IPS DF 6.9 (cell line): ENCODE data around the gene UBQLN4.

ENCODE experiments used
- DNase-seq: peaks from one replicate; pipeline ENCODE4 v3.0.0-alpha.2; 2013; ENCODE audit warnings: low read depth, low spot score
- H3K27ac ChIP-seq: one replicate; pipeline ENCODE4 v1.5.1; 2013; ENCODE audit warnings: low read length, control low read depth
- H3K27me3 ChIP-seq: 2 replicates; pipeline ENCODE4 v1.6.1; 2013; ENCODE audit warnings: mild to moderate bottlenecking, low read length; ENCODE audit not compliant: control insufficient read depth, insufficient read depth
- H3K36me3 ChIP-seq: 2 replicates; pipeline ENCODE4 v1.6.1; 2013; ENCODE audit warnings: low read length; ENCODE audit not compliant: control insufficient read depth, insufficient read depth
- H3K4me1 ChIP-seq: 2 replicates; pipeline ENCODE4 v1.6.1; 2013; ENCODE audit warnings: low read length; ENCODE audit not compliant: control insufficient read depth, insufficient read depth
- H3K4me3 ChIP-seq: 2 replicates; pipeline ENCODE4 v1.5.1; 2013; ENCODE audit warnings: mild to moderate bottlenecking, low read length
- H3K9me3 ChIP-seq: 2 replicates; pipeline ENCODE4 v1.6.1; 2013; ENCODE audit warnings: low read length, inconsistent platforms; ENCODE audit not compliant: control insufficient read depth, insufficient read depth
- WGBS: extraction: QIAGEN DNeasy Blood & Tissue Kit; methylation state at CpG from one replicate; pipeline ENCODE4 v1.1.7; 2013; ENCODE audit warnings: mixed read lengths, missing lambda C conversion rate; ENCODE audit not compliant: insufficient read length, insufficient coverage; 5-methylcytosine and 5-hydroxymethylcytosine counted together

UBQLN4 gene

DNA sequence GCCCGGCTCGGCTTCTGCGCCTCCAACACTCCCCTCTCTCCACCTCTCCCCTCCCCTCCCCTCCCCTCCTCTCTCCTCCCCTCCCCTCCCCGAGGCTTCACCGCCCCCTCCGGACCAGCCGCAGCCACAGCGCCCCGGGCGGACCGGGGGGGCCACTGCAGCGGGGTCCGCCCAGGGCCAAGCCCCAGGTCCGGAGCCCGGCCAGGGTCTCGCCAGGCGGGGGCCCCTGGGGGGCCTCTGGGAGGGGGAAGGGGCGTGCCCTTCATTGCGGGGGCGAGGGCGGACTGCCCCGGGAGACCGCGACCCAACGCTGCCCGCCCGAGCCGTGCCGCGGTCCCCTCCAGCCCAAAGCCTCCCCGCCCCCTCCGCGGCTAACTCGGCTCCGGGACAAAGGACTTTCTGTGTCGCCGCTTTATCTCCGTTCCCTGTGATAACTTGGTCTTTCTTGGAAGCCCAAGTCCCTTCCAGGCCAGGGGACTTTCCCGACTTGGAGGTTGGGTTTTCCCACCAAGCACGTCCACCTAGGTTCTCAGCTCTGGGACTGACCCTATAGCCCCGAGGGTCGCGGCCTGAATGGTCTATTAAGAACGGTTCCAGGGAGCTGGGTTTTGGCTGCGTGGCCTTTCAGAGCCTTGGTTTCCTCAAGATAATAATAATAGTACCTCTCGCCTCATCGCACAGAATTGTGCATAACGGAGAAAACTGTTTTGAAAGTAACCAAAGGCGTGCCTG is at the start of gene UBQLN4:
Gene UBQLN4, minus strand, starts transcription at position 31 of the 732 bp plus-strand sequence. CDS start 97 bp downstream, outside the sequence.
- DNase-seq: peak; percentile 50
- WGBS: no CpG with 5 or more reads among the region's 49 CpGs
- Histone ChIP-seq H3K4me3 (peak within 1 kb of the TSS; percentile 79; the same call in 1 of the 2 replicates), H3K36me3 (peaks cover 2% of the 10 kb centered on the region), H3K4me1 (peaks cover 3% of the 10 kb centered on the region; the same call in 1 of the 2 replicates), H3K27me3 (no peaks in the 10 kb centered on the region), H3K9me3 (no peaks in the 10 kb centered on the region), H3K27ac (no peak within 1 kb of the TSS)

DNA sequence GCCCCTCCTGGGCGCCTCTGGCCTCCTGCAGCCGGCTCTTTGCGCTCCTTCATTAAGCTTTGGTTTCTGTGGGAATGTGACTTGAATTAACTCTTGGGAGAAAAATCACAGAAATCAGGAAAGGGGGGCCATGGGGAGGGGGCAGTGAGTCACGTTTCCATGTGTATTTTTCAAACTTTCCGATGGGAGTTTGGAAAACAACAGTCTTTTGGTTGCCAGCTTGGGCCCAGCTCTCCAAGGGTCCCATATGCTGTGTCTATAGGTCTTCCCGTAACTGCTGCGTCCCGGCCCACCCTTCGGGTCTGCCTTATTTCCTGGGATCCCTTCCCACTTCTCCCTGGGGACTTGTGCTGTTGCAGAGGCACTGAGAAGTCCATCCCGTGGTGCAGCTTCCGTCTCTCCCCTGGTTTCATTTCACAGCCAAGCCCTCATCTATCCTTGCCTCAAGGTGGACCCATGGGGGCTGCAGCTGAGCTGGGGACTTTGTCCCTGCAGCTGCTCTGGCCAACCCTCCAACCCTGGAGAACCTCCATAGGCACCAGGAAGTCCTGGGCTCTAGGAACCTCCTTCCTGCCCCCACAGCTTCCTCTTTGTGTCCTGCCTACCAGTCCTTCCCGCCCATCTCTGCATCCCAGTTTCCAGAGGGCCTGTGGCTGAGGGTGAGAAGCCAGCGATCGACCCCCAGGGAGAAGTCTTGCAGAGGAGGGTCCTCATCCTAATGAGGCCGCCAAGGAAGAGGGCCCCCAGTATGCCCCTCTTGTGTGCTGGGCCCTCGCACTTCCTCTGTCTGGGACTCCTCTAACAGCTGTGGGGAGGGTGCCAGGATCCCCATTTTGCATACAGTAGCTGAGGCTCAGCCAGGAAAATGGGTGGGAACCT is 49.3 kb upstream of the UBQLN4 start:
- Histone ChIP-seq H3K9me3 (no peaks in the 10 kb centered on the region), H3K27ac (no peak overlapping the region), H3K27me3 (no peaks in the 10 kb centered on the region), H3K4me3 (no peak overlapping the region), H3K4me1 (peaks cover 21% of the 10 kb centered on the region), H3K36me3 (no peaks in the 10 kb centered on the region)
- WGBS: no CpG with 5 or more reads among the region's 16 CpGs
- no peak for DNase-seq

DNA sequence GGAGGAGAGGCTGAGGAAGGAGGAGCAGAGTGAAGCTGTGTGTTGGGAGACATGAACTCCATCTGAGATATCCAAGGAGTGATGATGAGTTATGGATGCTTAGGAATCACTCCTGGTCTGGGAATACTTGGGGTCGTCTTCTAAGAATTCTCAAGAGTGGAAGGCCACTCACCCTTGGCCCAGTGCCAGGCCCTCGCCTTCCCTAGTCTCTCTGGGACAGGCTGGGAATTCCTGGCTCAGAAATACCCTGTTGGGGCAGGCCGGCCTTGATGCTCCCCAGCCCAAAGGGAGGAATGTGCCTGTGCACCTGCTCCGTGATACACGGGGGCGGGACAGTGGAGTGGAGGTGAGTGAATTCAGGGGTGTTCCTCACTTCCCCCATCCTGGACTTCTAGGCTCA is 48.3 kb upstream of the UBQLN4 start:
- WGBS: no CpG with 5 or more reads among the region's 6 CpGs
- Histone ChIP-seq H3K9me3 (no peaks in the 10 kb centered on the region), H3K27ac (no peak overlapping the region), H3K4me1 (peaks cover 19% of the 10 kb centered on the region), H3K36me3 (no peaks in the 10 kb centered on the region; the same call in 1 of the 2 replicates), H3K27me3 (no peaks in the 10 kb centered on the region), H3K4me3 (no peak overlapping the region)
- DNase-seq: no peak

DNA sequence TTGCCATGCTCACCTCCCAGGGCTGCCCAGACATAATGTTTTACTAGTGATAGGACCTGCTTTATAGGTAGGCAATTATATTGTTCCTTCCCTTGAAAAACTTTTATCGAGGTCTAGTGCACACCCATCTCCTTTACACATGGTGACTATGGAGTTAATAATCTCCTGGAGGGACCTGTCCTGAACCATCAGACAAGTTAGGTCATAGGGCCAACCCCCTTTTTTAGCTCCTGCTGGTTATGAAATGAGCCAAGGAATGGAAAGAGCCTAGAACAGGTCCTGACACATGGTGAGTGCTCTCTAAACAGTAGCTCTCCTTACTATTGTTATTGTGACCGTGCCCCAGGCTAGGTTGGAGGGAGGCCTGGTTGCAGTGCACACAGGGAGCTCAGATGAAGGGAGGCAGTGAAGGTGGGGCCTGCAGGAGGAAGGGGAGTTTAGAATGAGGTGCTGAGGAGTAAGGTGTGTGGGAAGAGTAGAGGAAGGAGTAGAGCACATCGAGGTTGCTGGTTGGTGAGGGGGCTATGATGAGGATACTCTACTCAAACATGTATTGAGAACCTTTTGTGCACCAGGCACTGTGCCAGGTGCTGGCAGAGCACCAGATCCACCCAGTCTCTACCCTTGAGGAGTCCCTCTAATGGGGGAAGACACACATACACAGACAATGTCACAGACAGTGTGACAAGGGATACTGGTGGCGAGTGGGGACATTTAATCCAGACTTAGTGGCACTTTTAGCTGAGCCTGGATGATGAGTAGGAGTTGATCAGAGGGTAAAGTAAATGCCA is 46.8 kb upstream of the UBQLN4 start:
- no peaks in the 10 kb centered on the region for H3K9me3 ChIP-seq
- no peak for DNase-seq
- H3K27me3 ChIP-seq: no peaks in the 10 kb centered on the region
- no peak overlapping the region for H3K4me3 ChIP-seq
- H3K27ac ChIP-seq: no peak overlapping the region
- H3K36me3 ChIP-seq: no peaks in the 10 kb centered on the region; the same call in 1 of the 2 replicates
- WGBS: no CpG with 5 or more reads among the region's 4 CpGs
- H3K4me1 ChIP-seq: peaks cover 18% of the 10 kb centered on the region

DNA sequence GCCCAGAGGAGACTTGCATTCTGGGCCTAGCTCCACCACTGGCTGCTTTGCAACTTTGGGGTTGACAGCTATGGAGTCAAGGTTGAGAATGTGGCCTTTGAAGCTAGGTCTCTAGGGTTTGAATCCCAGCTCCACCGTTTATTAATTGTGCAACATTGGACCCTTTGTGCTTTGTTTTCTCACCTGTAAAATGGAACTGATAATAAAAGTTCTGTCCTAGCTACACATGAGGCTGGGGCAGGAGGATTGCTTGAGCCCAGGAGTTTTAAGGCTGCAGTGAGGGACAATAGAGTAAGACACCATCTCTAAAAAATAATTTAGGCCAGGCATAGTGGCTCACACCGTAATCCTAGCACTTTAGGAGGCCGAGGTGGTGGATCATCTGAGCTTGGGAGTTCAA is 45.7 kb upstream of the UBQLN4 start:
- Histone ChIP-seq H3K36me3 (no peaks in the 10 kb centered on the region; the same call in 1 of the 2 replicates), H3K9me3 (no peaks in the 10 kb centered on the region), H3K4me3 (no peak overlapping the region), H3K4me1 (peaks cover 10% of the 10 kb centered on the region), H3K27ac (no peak overlapping the region), H3K27me3 (no peaks in the 10 kb centered on the region)
- no peak for DNase-seq
- no CpG with 5 or more reads among the region's 3 CpGs for WGBS

DNA sequence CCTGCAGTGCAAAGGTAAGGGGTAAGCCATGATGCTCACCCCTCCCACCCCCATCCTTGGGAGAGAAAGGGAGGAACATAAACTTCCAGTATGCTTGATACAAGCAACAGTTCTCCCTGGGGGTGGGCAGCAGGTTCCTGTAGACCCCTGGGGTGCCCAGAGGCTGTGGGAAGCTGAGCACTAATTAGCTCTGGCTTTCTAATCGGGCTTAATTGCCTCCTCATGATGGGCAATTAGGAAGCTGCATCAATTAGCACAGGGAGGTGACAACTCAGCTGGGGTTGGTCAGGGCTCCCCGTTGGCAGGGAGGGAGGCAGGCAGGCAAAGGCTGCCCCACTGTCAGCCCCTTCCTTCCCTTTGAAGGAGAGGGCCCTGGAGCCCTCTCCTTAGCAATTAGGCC is 45.2 kb upstream of the UBQLN4 start:
- WGBS: no CpG with 5 or more reads among the region's 2 CpGs
- H3K27ac ChIP-seq: no peak overlapping the region
- no peaks in the 10 kb centered on the region for H3K27me3 ChIP-seq
- no peak overlapping the region for H3K4me3 ChIP-seq
- no peak for DNase-seq
- no peaks in the 10 kb centered on the region for H3K9me3 ChIP-seq
- peaks cover 5% of the 10 kb centered on the region for H3K4me1 ChIP-seq
- no peaks in the 10 kb centered on the region; the same call in 1 of the 2 replicates for H3K36me3 ChIP-seq

DNA sequence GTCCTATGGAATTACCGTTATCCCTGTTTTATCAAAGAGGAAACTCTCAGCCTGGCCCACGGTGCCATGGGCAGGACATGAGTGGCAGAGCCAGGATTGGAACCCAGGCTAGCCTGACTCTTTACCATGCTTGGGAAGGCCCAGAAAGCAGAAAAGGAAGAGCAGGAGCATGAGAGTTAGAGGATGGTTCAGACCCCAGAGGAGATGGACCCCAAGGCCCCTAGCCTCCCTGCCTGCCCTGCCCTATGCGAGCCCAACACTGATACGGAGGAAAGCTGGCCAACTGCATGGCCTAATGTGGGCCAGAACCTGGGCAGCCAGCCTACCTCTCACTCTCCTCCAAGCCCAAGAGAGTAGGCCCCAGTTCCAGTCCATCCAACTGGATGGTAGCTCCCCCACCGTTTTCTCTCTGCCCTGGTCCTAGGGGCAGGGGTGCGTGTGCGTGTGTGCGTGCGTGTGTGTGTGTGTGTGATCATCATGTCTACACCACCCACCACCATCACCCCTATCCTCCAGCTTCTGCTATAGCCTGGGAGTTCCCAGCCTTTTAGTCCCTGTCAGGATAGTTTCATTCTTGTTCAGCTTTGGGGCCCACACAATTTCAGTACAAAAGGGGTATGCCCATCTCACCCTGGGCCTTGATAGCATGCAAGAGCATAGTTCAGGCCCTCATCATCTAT is 44.0 kb upstream of the UBQLN4 start:
- WGBS: no CpG with 5 or more reads among the region's 9 CpGs
- Histone ChIP-seq H3K9me3 (no peaks in the 10 kb centered on the region), H3K4me1 (no peaks in the 10 kb centered on the region), H3K4me3 (no peak overlapping the region), H3K27ac (no peak overlapping the region), H3K27me3 (no peaks in the 10 kb centered on the region), H3K36me3 (no peaks in the 10 kb centered on the region; the same call in 1 of the 2 replicates)
- DNase-seq: no peak

DNA sequence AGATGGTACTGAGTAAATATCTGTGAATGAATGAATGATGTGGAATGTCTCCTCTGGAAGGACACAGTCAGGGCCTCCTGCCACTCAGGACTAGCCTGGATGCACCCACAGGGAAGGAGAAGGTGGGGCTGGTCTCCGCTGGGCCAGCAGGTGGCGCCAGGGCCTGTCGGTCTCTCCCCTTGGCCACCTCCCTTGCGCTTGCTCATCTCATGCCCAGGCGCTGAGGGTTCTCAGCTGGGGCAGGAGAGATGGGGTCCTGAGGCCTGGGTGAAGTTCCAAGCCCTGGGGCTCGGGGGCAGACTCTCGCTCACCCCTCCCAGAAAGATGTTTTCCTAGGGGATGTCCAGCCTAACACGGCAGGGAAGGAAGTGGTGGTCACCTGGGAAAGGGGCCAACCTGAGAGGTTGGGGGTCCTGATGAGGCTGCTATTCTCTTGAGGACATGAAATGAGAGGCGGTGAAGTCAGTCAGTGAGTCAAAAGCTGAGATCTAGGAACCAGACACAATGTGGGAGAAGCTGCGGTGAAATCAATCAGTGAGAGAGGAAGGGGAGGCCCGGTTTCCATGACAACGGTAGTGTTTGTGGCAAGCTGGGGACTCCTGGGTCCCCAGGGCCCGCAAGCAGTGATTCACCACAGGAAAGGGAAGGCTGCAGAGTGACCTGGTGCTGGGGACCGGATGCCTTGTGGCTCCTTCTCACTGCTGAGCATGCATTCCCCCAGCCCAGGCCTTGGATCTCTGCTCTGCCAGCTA is 43.2 kb upstream of the UBQLN4 start:
- no CpG with 5 or more reads among the region's 14 CpGs for WGBS
- H3K9me3 ChIP-seq: no peaks in the 10 kb centered on the region
- no peaks in the 10 kb centered on the region; the same call in 1 of the 2 replicates for H3K36me3 ChIP-seq
- no peaks in the 10 kb centered on the region for H3K27me3 ChIP-seq
- no peak overlapping the region for H3K4me3 ChIP-seq
- DNase-seq: no peak
- no peaks in the 10 kb centered on the region for H3K4me1 ChIP-seq
- H3K27ac ChIP-seq: no peak overlapping the region

DNA sequence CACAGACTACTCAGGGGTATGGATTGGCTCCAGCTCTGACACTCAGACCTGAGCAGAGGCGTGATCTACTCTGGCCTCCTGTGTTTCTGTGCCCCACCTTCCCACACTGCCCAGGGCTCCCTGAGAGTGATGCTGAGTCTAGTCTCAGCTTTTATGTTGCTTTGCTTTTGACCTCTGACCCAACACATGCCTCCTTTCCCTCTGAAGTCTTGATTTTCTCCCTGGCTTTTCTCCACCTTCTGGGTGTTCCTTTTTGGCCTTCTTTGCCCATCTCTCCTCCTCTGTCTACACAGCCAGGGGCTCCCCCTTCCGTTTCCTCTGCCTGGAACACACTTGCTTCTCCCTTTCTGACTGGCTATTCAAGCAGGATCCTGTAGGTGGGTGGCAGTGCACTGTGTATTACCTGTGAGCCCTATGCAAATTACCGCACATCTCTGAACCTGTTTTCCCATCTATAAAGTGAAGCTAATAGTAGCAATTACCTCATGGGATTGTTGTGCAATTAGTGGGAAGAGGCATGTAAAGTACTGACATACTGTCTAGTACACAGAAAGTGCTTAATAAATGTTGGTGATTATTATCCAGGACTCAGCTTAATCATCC is 42.4 kb upstream of the UBQLN4 start:
- Histone ChIP-seq H3K27me3 (no peaks in the 10 kb centered on the region), H3K4me3 (no peak overlapping the region), H3K4me1 (no peaks in the 10 kb centered on the region), H3K9me3 (no peaks in the 10 kb centered on the region), H3K36me3 (no peaks in the 10 kb centered on the region; the same call in 1 of the 2 replicates), H3K27ac (no peak overlapping the region)
- no CpG with 5 or more reads among the region's 3 CpGs for WGBS
- DNase-seq: no peak
